CD4-positive, alpha-beta T cell treated with Interleukin-12 subunit alpha and Interleukin-12 subunit beta, for 1 hour (primary cell): ENCODE measurements around the gene FXYD1.
A peak's percentile ranks its signal among the peaks of the same experiment; 100 is the strongest.

Source experiments
- DNase-seq: peaks from one replicate; pipeline ENCODE4 v3.0.0-alpha.2; 2020

Gene FXYD1

GRCh38 chr19:35108730-35109129, 29.9 kb upstream of the FXYD1 start:
- DNase-seq = no peak

GRCh38 chr19:35109395-35110112, 29.1 kb upstream of the FXYD1 start:
- DNase-seq = no peak

DNA sequence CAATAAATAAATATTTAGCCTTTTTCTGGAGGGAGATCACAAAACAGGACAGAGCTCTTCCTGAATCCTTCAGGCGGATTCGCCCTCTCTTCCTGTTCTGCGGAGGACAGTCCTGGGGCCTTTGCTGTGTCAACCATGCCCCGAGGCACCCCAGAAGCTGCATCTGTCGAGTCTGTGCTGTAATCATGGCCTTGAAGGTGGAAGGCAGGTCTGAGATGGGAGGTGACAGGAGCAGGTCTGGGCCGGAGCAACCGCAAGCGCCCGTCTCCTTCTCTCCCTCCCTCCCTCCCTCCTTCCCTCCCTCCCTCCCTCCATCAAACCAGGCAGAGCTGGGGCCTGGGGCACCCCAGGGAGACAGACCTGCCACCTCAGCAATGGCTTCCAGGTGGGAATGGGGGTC, 27.6 kb upstream of the FXYD1 start:
- DNase-seq = no peak

DNA sequence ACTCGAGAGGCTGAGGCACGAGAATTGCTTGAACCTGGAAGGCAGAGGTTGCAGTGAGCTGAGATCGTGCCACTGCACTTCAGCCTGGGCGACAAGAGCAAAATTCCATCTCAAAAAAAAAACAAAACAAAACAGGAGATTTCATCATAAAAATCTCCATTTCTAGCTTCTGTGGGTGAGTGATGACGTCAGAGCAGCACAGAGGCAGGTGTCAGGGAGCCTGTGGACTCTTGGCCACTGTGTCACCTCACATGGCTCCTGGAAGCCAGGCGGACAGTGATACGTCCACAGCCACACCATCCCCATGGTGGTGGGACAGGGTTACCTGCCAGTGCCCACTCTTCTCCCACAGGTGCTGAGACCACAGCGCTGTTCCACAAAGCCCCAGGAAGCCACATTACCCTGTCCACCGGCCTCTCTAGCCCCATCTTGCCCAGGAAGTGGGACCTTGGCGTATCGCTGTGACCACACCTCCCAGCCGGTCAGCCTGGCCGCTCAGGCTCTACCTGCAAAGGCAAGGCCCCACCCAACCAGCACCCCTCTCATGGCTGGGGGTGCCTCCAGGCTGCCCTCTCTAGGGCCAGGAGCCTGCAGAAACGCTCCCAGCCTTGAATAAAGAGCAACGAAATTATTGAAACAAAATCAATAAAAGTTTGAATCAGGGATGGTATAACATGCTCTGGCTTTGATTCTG, 25.5 kb upstream of the FXYD1 start:
- DNase-seq = no peak

- DNase-seq = peak; percentile 73
Observed at GRCh38 chr19:35114353-35115176, 24.1 kb upstream of the FXYD1 start.

GRCh38 chr19:35115177-35115951, 23.3 kb upstream of the FXYD1 start, which contains the start of gene FXYD3:
Gene FXYD3 (plus strand): TSS chr19:35115823. CDS start chr19:35119377, 3,554 bp downstream.
- DNase-seq = no peak

DNA sequence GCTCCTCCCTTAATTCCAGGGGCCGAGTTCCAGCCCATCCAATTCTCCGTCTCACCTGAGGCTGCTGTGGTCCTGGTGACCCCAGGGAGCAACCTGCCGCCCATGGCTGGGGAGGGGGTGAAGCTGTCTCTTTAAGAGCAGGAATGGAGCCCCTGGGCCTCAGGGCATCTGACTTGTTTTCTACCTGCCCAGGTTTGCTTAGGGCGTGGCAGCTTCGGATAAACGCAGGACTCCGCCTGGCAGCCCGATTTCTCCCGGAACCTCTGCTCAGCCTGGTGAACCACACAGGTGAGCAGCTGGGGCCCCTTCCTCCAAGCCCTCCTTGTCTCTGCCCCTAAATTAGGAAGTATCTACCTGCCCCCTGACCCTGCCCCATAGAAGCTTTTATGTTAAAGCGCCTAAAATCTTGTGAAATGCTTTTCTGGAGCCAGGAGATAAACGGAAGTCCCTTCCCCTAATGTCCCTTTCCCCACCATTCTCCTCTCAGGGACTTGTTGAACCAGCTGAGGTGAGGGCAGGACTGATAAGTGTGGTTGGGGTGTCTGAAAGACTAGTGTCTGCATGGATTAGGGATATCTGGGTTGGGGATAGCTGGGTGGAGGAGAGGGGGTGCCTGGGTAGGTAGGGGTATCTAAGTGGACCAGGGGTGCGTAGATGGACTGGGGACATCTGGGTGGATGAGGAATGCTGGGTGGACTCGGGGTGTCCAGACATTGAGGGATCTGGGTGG, 22.4 kb upstream of the FXYD1 start:
- no peak for DNase-seq

- no peak for DNase-seq
Observed at GRCh38 chr19:35117116-35117515, 21.5 kb upstream of the FXYD1 start.

DNA sequence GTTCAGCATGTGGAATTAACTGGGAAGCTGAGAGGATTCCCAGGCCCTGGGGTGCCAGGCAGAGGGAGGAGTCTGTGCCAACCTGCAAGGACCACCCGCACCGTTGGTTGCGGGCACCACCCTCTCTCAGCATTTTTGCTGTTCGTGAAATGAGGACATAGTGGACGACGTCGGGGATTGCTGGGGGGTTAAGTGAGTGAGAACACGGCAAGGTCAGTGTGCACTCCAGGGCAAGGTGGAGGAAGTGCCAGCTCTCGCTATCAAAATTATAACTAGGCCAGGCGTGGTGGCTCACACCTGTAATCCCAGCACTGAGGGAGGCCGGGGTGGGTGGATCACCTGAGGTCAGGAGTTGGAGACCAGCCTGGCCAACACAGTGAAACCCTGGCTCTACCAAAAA, 20.8 kb upstream of the FXYD1 start:
- DNase-seq = no peak

DNA sequence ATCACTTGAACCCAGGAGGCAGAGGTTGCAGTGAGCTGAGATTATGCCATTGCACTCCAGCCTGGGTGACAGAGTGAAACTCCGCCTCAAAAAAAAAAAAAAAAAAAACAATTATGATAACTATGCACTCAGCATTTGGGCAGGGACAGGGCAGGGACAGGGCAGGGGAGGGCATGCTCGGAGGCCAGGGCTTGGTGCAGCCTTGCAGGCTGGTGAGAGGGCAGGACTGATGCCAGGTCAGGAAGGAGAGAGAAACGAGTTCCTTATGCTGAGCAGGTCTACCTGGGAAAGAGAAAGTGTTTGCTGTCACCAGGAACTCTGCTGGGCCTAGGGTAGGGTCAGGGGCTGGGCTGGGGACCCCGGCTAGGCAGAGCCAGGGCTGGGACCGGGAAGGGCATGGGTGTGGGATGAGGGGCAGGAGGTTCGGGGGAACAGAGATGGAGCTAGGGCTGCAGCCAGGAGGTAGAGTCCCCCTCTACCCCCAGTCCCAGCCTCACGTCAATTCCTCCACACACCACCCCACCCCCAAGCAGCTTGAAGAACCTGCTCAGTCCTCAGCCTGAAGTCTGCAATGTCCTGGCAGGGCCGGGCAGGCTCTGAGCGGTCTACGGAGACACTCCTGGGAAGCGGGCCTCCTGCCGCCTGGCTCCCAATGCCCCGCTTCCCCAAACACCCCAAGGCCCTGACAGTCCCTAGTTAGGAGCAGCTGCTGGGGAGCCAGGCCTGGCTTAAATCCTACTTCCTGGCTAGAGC, 20.2 kb upstream of the FXYD1 start:
- no peak for DNase-seq

GRCh38 chr19:35119091-35119490, 19.5 kb upstream of the FXYD1 start:
- DNase-seq = no peak

GRCh38 chr19:35119578-35120155, 19.0 kb upstream of the FXYD1 start:
- no peak for DNase-seq

DNA sequence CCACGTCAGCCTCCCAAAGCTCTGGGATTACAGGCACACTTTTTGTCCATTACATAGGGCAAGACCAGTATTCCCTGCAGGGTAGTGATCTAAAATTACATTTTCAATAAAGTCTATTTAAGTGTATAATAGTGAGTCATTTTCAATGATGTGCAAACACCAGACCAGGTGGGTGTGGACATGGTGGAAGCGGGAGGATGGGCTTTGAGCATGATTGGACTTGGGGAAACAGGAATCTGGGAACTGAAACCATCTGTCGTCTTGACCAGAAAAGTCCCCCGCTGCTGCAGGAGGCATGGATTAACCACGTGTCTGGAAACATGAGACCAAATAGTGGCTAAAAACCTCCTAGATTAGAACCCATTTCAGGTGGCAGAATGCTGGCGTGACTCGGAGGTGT, 18.1 kb upstream of the FXYD1 start:
- DNase-seq = peak; percentile 20

DNA sequence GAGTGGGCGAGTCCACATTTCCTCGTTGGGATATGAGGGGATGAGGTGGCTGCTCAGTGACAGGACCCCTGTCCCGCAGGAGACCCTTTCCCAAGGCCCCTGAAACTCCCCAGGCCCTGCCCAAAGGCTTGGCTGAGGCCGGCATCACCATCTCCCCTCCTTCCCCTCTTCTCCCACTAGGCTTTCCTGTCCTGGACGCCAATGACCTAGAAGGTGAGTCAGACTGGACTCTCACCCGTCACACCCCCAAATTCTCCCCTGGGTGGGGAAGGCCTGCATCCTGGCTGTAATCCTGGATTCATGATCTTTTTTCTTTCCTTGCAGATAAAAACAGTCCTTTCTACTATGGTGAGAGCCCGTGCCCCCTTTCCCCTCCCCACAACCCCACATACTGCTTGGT, 17.7 kb upstream of the FXYD1 start:
- DNase-seq = no peak

- no peak for DNase-seq
Observed at GRCh38 chr19:35122687-35123551, 15.7 kb upstream of the FXYD1 start.

DNA sequence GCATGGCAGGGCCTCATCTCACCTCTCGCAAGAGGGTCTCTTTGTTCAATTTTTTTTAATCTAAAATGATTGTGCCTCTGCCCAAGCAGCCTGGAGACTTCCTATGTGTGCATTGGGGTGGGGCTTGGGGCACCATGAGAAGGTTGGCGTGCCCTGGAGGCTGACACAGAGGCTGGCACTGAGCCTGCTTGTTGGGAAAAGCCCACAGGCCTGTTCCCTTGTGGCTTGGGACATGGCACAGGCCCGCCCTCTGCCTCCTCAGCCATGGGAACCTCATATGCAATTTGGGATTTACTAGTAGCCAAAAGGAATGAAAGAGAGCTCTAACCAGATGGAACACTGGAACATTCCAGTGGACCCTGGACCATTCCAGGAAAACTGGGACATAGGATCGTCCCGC, 15.1 kb upstream of the FXYD1 start:
- DNase-seq = no peak

GRCh38 chr19:35124098-35125060, 14.2 kb upstream of the FXYD1 start:
- peak; percentile 89 for DNase-seq

- DNase-seq = no peak
Observed at GRCh38 chr19:35125270-35125717, 13.3 kb upstream of the FXYD1 start.
